ENCODE measurements around the gene BCL6.
A peak's percentile ranks its signal among the peaks of the same experiment; 100 is the strongest.
"Not testable (repeated sequence)": the region's sequence is repeated elsewhere in the genome, so short reads cannot be mapped to it uniquely, and the experiment has no call there.

The BCL6 gene

DNA sequence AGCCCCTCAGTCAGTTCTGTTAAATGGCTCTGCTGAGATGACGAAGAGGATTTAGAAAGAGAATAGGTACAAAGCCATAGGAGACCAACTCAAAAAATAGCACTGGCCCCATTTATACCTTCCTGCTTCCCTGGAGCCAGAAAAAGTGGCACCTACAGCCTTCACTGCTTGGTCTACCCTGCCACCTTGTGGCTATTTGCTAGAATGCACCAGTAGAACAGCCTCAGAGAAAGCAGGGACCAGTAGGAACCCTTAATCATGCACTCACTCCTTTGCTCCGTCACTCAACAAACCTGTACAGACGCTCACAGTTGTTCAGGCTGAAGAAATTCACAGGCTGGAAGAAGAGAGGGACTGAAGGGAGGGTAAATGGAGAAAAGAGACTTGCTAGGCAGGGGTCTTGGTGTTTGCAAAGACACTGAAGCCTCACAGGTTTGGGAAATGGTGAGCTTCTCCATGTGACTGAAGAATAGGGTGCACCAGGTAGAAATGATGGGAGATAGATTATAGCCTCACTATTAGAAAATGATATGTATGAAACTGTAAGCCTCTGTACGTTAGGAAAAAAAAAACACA lies 30.8 kb downstream of the BCL6 start:
- DNase-seq (ENCODE audit: low spot score), result peak; percentile 78

GRCh38 chr3:187713504-187713903 lies 31.8 kb downstream of the BCL6 start:
- no peak for DNase-seq (ENCODE audit: low spot score)

- DNase-seq (ENCODE audit: low spot score), result no peak
These were observed 36.1 kb downstream of the BCL6 start for GRCh38 chr3:187709155-187709554.

DNA sequence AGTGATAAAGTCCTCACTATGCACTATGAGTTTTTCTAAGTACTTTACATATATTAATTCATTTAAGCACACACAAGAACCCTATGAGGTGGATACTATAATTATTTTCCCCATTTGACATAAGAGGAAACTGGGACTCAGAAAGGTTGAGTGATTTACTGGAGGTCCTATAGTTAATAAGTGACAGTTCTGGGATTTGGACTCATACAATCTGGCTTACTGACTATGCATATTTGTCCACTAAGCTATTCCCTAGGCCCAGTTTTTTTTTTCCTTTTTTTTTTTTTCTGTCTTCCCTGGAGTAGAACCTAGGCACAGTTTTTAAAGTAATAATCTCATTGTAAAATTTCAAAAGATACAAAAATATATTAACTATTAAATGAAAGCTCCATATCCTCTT lies 36.6 kb downstream of the BCL6 start:
- DNase-seq (ENCODE audit: low spot score), result no peak

DNA sequence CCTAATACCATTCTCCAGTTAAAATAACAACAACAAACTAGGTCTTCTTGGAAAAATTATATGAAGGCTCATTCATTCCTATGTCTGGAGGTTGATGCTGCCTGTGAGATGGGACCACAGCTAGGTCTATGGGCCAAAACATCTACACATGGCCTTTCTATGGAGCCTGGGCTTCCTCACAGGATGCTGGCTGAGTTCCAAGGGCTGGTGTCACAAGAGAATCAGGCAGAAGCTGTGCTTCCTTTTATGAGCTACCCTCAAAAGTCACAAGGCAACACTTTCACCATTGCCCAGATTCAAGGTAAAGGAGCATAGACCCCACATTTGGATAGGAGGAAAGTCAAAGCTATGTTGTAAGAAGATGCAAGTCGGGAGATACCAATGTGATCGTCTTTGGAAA lies 38.3 kb downstream of the BCL6 start:
- peak; percentile 49 for DNase-seq (ENCODE audit: low spot score)

DNA sequence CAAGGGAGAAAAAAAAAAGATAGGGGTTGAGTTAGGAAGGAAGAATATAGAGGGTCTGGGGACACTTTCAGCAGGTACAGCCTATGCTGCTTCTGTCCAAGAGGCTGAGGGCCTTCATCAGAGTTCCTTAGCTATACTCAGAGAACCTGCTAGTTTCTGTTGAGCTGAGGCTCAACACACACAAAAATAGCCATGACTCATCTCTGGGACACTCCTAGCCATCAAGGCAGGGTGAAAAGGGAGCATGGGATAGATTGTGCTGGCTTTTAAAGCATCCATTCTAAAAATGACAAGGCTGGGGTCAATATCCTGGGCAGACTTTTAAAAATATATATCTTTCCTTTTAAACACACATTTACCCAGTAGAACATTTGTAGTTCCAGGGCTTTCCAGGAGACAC lies 40.1 kb downstream of the BCL6 start:
- DNase-seq (ENCODE audit: low spot score), result no peak

DNA sequence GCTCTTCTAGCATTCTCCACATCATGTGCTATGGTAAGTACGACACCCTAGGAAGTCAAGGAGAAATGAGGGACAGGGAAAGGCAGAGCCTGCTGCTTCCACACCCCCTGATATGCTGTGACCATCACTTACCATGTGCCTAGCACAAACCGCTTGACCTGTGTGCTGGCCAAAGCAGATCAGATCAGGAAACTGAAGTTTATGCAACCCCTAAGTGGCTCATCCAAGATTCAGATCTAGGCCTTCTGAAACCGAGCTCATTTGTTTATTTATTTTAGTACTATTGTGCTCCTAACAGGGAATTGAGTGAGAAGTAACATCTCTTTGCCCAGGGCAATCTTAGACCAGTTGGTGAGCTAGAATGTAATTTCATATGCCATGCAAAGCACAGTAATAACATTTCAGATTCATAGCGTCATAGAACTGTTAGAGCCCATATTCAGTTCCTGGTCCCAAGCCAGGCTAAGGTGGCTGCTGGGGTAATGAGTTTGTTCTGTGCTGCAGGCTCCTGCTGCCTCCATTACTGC lies 42.7 kb downstream of the BCL6 start, which contains the start of gene RTP2:
Gene RTP2, minus strand, starts transcription at position 51 of the 527 bp plus-strand sequence. CDS start 429 bp downstream, outside the sequence.
- no peak for DNase-seq (ENCODE audit: low spot score)

DNA sequence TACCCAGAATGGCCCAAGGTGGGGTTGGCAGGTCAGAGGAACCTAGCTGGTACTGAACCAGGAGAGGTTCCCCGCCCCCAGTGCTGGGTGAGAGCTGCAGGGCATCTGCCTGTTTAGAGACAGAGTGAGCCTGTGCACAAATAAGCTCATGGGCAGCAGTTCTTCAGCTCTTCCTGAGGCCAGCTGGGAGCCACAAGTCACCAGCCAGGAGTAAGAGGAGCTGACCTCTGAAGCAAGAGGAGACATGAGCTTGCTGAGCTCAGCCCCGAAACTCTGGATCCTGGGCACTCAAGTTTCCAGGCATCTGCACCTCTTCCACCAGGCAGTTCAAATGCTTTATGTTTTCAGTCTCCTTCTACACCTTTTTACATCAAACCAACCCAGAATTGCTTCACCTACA lies 45.0 kb downstream of the BCL6 start:
- DNase-seq (ENCODE audit: low spot score), result no peak

DNA sequence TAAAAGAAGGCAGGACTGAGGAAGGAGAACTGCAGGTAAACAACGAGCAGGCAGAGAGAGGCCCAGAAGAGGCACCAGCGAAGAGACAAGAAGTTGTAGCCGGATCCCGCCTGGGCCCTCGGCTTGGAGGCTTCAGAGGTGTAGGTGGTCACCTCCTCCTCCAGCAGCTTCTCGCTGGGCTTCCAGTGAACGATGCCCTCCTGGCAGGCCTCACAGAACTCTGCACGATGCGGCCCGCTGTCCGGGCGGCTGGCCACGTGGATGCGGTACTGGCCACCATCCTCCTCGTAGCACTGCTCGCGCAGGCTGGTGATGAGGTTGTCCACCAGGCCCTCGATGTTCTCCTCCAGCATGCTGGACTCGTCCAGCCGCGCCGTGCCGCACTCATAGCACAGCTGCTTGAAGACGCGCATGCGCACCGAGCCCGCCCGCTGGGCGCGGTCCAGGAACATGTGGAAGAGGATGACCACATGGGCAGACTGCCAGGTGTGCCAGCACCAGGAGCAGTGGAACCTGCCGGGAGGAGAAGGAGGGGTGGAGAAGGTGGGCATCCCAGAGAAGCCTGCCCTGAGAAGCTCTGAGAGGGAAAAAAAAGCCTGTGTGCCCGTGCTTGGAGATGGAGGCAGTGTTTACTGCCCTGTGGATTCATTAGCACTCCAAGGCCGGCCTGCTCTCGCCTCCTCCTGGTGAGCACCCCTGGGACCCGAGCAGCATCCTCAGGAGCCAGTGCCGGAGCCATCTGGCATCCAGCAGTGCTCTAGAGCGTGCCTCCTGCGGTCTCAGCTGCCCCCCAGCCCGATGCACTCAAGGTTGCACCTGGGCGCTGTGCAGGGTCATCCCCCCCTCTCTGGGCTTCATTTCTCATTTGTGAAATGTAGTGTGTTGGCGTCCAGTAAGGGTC lies 46.5 kb downstream of the BCL6 start:
- DNase-seq (ENCODE audit: low spot score), result no peak

- no peak for DNase-seq (ENCODE audit: low spot score)
These were observed 49.2 kb downstream of the BCL6 start for GRCh38 chr3:187696021-187696420.

DNA sequence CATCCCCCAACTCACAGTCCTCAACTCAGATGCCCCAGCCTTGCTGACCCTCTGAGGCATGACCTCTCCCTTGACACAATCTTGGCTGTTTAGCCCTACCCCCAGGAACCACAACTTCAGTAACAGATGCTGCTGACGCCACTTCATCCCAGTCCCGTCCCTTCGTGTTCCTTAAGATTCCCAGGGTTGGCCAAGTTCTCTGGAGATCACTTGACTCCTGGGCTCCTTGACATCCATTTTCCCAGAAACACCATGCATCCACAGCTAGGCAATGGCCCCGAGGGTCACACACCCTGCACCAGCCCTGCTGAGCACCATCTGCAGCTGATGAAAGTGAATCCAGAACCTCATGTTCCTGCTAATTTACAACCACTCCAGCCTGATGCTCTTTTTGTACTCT lies 49.8 kb downstream of the BCL6 start:
- no peak for DNase-seq (ENCODE audit: low spot score)

GRCh38 chr3:187694801-187695200 lies 50.5 kb downstream of the BCL6 start:
- DNase-seq (ENCODE audit: low spot score), result no peak

GRCh38 chr3:187693431-187693830 lies 51.8 kb downstream of the BCL6 start:
- no peak for DNase-seq (ENCODE audit: low spot score)

- no peak for DNase-seq (ENCODE audit: low spot score)
These were observed 55.3 kb downstream of the BCL6 start for GRCh38 chr3:187689984-187690383.

GRCh38 chr3:187686621-187687273 lies 58.5 kb downstream of the BCL6 start:
- DNase-seq (ENCODE audit: low spot score), result no peak

DNA sequence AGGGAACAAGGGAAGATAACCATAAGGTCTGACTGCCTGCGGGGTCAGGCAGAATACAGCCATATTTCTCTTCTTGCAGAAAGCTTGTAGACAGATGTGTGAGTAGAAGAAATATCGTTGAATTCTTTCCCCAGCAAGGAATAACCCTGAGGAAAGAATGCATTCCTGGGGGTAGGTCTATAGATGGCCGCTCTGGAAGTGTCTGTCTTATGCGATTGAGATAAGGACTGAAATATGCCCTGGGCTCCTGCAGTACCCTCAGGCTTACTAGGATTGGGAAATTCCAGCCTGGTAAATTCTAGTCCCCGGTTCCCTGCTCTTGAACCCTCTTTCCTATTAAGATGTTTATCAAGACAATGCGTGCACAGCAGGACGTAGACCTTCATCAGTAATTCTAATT lies 59.3 kb downstream of the BCL6 start:
- DNase-seq (ENCODE audit: low spot score), result no peak

DNA sequence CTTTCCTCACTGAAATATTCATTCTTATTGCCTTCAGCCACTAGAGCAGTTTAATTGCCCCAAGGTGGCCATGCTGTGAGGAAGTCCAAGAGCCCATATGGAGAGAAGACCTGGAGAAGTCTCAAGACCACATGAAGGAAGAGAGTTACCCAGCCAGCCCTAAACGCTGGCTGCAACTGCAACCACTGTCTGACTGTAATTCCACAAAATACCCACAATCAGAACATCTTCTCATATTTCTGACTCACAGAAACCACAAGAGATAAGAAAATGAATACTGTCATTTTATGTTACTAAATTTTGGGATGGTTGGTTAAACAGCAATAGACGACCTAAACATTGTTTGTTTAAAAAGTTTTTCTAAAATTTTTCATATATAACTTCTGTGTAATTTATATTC lies 60.4 kb downstream of the BCL6 start:
- DNase-seq (ENCODE audit: low spot score), result no peak

DNA sequence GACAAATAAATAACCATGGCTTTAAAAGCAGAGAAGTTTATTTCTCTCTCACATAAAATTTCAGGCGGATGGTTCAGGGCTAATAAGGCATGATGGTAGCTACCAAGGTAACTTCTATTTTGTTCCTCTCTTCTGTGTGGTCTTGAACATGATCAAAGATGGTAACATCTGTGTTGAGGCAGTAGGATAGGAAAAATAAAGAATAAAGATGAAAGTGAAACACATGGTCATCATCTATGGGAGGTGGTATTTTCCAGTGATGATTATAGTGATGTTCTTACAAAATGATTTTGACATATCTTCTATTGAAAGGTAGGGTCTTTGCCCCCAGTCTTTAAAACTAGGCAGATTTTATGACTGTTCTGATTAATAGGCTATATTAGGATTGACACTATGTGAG lies 60.8 kb downstream of the BCL6 start:
- no peak for DNase-seq (ENCODE audit: low spot score)

GRCh38 chr3:187681756-187682155 lies 63.5 kb downstream of the BCL6 start:
- not testable (repeated sequence) for DNase-seq (ENCODE audit: low spot score)

DNA sequence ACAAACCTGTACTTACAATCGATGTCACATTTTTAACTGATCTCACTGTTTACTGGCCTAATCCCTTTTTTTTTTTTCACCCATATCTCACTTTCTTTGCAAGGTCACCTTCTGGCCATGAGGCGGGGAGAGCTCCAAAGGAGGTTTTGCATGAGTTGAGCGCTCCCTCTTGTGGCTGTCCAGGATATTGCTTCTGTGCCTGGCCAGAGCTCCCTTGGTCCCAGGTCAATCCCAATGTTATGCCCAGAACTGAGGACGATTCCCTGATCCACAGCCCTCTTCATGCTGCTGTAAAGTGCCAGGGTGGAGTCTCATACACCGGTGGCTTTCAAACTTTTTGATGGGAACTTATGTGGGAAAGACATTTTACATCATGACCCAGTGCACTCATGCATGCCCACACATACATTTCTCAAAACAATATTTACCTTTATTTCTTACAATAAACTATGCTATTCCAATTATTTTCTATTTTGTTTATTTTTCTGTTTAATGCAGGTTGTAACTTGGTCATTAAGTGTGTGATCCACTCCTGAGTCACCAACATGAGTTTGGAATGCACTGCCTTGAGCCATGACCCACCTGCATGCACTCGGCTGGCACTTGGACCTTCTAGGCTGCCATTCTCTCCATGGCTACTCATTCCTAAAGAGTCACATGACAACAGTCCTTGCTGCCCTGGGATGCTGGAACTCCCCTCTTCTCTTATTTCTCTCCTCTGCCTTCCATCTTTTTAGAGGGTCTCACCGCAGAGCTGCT lies 65.5 kb downstream of the BCL6 start:
- peak; percentile 78 for DNase-seq (ENCODE audit: low spot score)

DNA sequence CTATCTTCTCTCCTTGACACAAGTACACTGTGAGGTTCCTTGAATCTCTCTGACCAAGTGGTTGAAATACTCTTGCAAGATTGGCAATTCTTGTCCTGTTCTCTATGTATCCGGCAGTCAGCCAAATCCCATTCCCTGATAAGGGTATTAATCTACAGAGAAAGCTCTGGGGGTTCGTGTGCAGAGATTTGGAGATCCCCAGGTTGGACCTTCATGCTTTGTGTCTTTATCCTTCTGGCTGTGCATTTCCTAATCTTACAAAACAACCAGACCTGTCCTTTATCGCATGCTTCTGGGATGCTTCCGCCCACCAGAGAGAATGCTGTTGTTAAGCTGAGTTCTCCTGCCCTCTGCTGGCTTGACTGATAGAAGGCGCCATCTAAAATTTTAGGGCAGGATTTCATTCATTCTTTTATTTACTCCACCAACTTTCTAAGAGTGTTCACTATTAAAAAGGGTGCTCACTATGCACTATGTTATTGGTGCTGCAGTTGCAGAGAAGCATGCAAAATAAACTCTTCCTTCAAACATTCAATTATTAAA lies 66.5 kb downstream of the BCL6 start:
- peak; percentile 50 for DNase-seq (ENCODE audit: low spot score)

- DNase-seq (ENCODE audit: low spot score), result no peak
These were observed 67.7 kb downstream of the BCL6 start for GRCh38 chr3:187677604-187678003.

All from pons (tissue), 1 donor.